ENCODE measurements around the gene GNPDA2. TPM values are rescaled to one million over a fixed set of nuclear protein-coding genes. Genes with fewer than 3 reads are reported as not detected.
A peak's percentile ranks its signal among the peaks of the same experiment; 100 is the strongest.

GNPDA2 gene
- total and polyA plus RNA-seq, 9 of the 15 experiments (the other 6 are each of a cell fraction or from before 2014, with no cell fraction given), result 10.6 to 20.4 (median 13.0) TPM

DNA sequence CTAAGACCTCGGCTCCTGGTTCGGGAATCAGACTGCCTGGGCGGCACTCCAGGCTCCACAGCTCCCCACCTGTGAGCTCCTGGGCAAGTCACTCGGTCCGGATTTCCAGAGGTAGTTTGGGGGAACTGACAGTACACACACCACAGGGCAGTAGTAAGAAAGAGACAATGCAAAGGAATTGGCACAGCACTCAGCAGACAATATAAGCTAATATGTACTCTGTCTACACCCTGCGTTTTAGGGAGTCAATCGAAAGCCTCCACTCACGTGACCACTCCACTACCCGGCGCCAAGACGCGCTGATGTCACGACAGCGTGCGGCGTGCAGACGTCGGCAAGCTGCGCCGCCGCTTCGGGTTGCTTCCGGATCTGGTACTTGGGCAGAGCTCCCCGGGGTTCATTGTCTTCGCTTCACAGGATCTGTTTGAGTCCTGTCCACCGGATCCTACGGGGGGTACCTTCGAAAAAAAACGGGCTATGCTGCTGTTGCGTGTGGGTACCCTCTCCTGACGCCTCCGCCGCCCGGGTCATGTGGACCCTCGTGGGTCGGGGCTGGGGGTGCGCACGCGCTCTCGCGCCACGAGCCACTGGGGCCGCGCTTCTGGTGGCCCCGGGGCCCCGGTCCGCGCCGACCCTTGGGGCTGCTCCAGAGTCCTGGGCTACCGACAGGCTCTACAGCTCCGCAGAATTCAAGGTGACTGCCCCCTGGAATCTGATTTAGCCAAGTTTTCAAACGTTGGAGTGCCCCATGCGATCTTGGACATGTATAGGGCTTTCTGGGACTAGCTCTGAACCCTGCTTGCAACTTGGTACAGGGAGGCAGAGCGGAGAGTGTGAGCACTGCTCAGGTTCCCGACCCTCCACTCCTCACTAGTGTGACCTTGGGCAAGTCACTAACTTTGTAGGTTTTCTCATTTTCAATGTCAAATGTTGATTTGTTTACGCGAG lies 48.0 kb downstream of the GNPDA2 start, which contains the start of gene GUF1:
Gene GUF1 (plus strand): TSS at position 327 of the 948 bp plus-strand sequence. CDS start 203 bp downstream, at position 530.
- peak within 1 kb of the TSS; percentile 98 for H2AFZ ChIP-seq (ENCODE audit: low read depth, low read length)
- H3K27me3 ChIP-seq (ENCODE audit: control insufficient read depth in 2 of 2, insufficient read depth in 2 of 2, low read length in 2 of 2), result no peaks in the 10 kb centered on the region
- peak; percentile 88 for ATAC-seq
- POLR2A ChIA-PET, result interaction anchor here (0.9 to 1.7 kb wide), 10 partner anchors 9 to 47 kb away, joined by 3 to 11 read pairs (median 4); no protein-coding TSS in a partner anchor
- H4K20me1 ChIP-seq (replicated peaks; ENCODE audit: control insufficient read depth, insufficient read depth, low read length), result no peaks in the 10 kb centered on the region
- intact Hi-C loops (cut with micrococcal nuclease) (loop anchor here (1.0 kb wide), 1 partner anchor 48 kb away; the partner anchor contains the start of gene GNPDA2), in situ Hi-C loops (cut with MboI) (no loop called here)
- peak within 1 kb of the TSS; percentile 68 for H3K4me3 ChIP-seq
- peak within 1 kb of the TSS; percentile 89 for H3K4me2 ChIP-seq (ENCODE audit: insufficient read depth, low read length)
- DNase-seq (ENCODE audit: extremely low read depth in 1 of 4, low spot score in 3 of 4), result peak; percentile 79 to 96 (median 82)
- BruUV-seq (replicated peaks), result TSS peak; percentile 48
- FAIRE-seq, result peak; percentile 84
- H3K4me1 ChIP-seq (replicated peaks in 1 of 2; ENCODE audit: control insufficient read depth in 2 of 2, insufficient read depth in 2 of 2, low read length in 2 of 2), result peaks cover 0 to 13% of the 10 kb centered on the region in 2 experiments; a peak in 2 of 5 replicates
- no peaks in the 10 kb centered on the region for H3K9me3 ChIP-seq (replicated peaks; ENCODE audit: control insufficient read depth, insufficient read depth, low read depth, low read length)
- H3K27ac ChIP-seq (ENCODE audit: extremely low read depth, low read depth, low read length), result peak within 1 kb of the TSS; percentile 82
- peaks cover 50% of the 10 kb centered on the region for H3K79me2 ChIP-seq (ENCODE audit: control insufficient read depth, insufficient read depth, low read length)
- CTCF ChIA-PET (ENCODE audit: low intra/inter-chr PET ratio), result interaction anchor here (0.6 kb wide), 1 partner anchor 12 kb away, joined by 3 read pairs; no protein-coding TSS in a partner anchor
- no peaks in the 10 kb centered on the region for H3K9me1 ChIP-seq (ENCODE audit: control insufficient read depth, insufficient read depth, low read length)
- peak within 1 kb of the TSS; percentile 89 to 95 for H3K9ac ChIP-seq (ENCODE audit: insufficient read depth in 1 of 2, low read depth in 2 of 2, low read length in 2 of 2)
- H3K36me3 ChIP-seq (ENCODE audit: control insufficient read depth, insufficient read depth, low read length), result peaks cover 29% of the 10 kb centered on the region; the same call in 2 of the 3 replicates
- WGBS (ENCODE audit: insufficient coverage, low coverage, missing lambda C conversion rate), result under 1% methylated on average over 56 of the region's 57 CpGs
- TF ChIP-seq PHF8 (IDR thresholded peaks at IDR 0.05; ENCODE audit: borderline replicate concordance, low read length) (peak; percentile 94; the same call in 1 of the 2 replicates), CBX1 (IDR thresholded peaks at IDR 0.05; ENCODE audit: low read depth) (peak; percentile 46; the same call in 1 of the 2 replicates), SMC3 (conservative IDR thresholded peaks at IDR 0.05; ENCODE audit: insufficient read depth, low read depth, low read length) (no peak), ATF7 (IDR thresholded peaks at IDR 0.05) (peak; percentile 89), TAF9B (IDR thresholded peaks at IDR 0.05; ENCODE audit: partially characterized antibody) (peak; percentile 79), CXXC5 (CRISPR knock-in tag; IDR thresholded peaks at IDR 0.05) (peak; percentile 93)
- TF ChIP-seq, protein P1, sequence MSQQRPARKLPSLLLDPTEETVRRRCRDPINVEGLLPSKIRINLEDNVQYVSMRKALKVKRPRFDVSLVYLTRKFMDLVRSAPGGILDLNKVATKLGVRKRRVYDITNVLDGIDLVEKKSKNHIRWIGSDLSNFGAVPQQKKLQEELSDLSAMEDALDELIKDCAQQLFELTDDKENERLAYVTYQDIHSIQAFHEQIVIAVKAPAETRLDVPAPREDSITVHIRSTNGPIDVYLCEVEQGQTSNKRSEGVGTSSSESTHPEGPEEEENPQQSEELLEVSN (IDR thresholded peaks at IDR 0.05; ENCODE audit: borderline replicate concordance in 1 of 2, extremely low read depth in 1 of 2, insufficient read depth in 1 of 2, insufficient read length in 1 of 2, low read depth in 1 of 2, low read length in 1 of 2, poor library complexity in 1 of 2, severe bottlenecking in 1 of 2), result peak; percentile 38 to 55
- TF ChIP-seq, protein P2, sequence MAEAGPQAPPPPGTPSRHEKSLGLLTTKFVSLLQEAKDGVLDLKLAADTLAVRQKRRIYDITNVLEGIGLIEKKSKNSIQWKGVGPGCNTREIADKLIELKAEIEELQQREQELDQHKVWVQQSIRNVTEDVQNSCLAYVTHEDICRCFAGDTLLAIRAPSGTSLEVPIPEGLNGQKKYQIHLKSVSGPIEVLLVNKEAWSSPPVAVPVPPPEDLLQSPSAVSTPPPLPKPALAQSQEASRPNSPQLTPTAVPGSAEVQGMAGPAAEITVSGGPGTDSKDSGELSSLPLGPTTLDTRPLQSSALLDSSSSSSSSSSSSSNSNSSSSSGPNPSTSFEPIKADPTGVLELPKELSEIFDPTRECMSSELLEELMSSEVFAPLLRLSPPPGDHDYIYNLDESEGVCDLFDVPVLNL (CRISPR knock-in tag; IDR thresholded peaks at IDR 0.05; ENCODE audit: low read depth), result no peak
- TF ChIP-seq, protein P3, sequence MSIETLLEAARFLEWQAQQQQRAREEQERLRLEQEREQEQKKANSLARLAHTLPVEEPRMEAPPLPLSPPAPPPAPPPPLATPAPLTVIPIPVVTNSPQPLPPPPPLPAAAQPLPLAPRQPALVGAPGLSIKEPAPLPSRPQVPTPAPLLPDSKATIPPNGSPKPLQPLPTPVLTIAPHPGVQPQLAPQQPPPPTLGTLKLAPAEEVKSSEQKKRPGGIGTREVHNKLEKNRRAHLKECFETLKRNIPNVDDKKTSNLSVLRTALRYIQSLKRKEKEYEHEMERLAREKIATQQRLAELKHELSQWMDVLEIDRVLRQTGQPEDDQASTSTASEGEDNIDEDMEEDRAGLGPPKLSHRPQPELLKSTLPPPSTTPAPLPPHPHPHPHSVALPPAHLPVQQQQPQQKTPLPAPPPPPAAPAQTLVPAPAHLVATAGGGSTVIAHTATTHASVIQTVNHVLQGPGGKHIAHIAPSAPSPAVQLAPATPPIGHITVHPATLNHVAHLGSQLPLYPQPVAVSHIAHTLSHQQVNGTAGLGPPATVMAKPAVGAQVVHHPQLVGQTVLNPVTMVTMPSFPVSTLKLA (conservative IDR thresholded peaks at IDR 0.05), result peak; percentile 93 to 96
- TF ChIP-seq, protein P4, sequence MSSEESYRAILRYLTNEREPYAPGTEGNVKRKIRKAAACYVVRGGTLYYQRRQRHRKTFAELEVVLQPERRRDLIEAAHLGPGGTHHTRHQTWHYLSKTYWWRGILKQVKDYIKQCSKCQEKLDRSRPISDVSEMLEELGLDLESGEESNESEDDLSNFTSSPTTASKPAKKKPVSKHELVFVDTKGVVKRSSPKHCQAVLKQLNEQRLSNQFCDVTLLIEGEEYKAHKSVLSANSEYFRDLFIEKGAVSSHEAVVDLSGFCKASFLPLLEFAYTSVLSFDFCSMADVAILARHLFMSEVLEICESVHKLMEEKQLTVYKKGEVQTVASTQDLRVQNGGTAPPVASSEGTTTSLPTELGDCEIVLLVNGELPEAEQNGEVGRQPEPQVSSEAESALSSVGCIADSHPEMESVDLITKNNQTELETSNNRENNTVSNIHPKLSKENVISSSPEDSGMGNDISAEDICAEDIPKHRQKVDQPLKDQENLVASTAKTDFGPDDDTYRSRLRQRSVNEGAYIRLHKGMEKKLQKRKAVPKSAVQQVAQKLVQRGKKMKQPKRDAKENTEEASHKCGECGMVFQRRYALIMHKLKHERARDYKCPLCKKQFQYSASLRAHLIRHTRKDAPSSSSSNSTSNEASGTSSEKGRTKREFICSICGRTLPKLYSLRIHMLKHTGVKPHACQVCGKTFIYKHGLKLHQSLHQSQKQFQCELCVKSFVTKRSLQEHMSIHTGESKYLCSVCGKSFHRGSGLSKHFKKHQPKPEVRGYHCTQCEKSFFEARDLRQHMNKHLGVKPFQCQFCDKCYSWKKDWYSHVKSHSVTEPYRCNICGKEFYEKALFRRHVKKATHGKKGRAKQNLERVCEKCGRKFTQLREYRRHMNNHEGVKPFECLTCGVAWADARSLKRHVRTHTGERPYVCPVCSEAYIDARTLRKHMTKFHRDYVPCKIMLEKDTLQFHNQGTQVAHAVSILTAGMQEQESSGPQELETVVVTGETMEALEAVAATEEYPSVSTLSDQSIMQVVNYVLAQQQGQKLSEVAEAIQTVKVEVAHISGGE (CRISPR knock-in tag; IDR thresholded peaks at IDR 0.05), result peak in 1 of 3 experiments; percentile 56; a peak in 1 of 6 replicates

All from K562 (cell line).